SHP77 treated with DMSO at 0.1 percent for 48 hours (cell line): ENCODE results near the gene SEL1L.
"Not testable (repeated sequence)": the region's sequence is repeated elsewhere in the genome, so short reads cannot be mapped to it uniquely, and the experiment has no call there.

ENCODE experiments used
- DNase-seq: peaks from one replicate; lab custom pipeline; 2025; lab: John Stamatoyannopoulos, UW

Gene SEL1L

GRCh38 chr14:81533536-81534343 is at the start of gene SEL1L:
TSS of gene SEL1L (minus strand) at chr14:81533853. CDS start at chr14:81533744, 109 bp downstream.
- DNase-seq, result peak; percentile 99

DNA sequence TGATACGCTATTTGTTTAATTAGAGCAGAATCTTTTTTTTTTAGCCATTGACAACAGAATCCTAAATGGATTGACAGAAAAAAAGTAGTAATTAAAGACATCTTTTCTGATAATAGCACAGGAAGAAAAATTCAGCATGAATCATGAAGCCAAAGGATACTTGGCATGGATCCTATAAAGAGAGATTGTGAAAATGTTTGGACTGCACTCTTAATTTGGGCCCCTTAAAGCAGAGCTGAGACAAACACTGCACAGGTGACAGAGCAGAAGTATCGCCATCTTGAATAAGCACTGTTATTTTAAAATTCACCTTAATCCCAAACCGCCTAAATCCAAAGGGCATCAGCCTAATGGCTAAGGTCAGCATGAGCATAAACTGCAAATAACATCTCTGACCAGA is 48.8 kb upstream of the SEL1L start:
- no peak for DNase-seq

DNA sequence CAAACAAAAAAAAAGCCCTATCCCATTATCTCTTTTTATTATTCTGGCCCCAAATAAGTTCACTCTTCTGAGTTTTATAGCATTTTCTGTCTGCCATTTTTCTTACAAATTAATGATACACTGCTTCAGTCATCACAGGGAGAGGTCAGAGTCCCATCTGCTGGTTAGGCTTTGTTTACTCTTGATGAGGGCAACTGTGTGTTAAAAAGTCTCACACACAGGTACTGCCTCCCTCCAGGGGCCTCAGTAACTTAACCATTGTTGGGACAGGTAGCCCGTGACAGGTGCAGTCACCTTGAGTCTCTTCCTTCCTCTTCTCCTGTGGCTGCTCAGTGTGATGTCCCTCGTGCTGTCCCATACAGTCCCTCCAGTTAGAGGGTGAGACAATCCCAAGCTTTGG is 45.5 kb upstream of the SEL1L start:
- DNase-seq, result no peak

GRCh38 chr14:81571437-81571836 is 37.8 kb upstream of the SEL1L start:
- no peak for DNase-seq

DNA sequence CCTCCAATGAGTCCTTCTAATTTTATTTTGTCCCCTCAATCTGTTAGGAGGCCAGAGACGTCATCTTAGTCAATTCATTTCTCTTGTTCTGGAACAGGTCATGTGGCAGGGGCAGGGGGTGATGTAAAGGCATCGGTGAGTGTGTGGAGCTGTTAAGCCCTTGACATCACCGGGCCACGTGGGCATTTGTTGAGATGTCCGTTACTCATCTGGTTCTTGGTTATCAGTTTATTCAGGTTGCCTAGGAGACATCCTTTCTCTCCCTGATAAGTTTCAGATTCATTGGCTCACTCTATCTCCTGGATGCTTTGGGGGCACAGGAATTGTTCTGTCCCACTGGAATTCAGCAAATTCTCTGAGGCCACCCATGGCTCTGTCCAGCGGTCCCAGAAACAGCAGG is 33.6 kb upstream of the SEL1L start:
- no peak for DNase-seq

GRCh38 chr14:81565441-81566290 is 32.0 kb upstream of the SEL1L start:
- DNase-seq, result peak; percentile 34

- no peak for DNase-seq
Measured at GRCh38 chr14:81562818-81563217, 29.2 kb upstream of the SEL1L start.

DNA sequence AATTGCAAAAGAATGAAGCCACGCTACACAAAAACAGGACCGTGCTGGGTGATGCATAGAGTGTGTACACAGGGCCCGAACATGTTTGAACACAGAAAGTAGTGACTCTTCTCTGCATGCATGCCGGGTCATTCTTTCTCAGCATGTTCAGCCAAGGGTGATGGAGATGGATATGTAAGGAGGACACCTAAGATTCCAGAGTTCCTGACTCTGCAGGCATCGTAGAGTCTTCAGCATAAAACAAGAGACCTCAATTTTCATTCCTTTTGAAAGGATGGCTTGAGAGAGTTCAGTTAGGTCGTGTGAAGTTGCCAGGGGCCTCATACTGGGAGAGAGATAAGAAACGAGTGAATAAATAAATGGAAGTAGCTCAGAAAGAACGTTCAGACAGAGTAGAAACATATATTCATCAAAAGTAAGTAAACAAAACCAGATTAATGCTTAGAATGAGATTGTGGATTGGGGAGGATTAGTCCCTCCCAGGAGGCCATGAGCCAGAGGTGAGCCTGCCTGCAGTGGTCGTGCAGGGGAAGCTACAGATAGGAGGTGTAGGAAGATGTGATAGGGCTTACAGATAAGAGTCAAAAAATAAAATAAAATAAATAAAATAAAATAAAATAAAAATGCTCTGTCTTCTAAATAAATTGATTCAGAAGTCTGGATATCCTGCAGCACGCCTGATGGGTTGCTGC is 27.6 kb upstream of the SEL1L start:
- no peak for DNase-seq

- no peak for DNase-seq
Measured at GRCh38 chr14:81559385-81559784, 25.7 kb upstream of the SEL1L start.

GRCh38 chr14:81557146-81557545 is 23.5 kb upstream of the SEL1L start:
- DNase-seq, result no peak

- no peak for DNase-seq
Measured at GRCh38 chr14:81555684-81556083, 22.0 kb upstream of the SEL1L start.

- no peak for DNase-seq
Measured at GRCh38 chr14:81555051-81555450, 21.4 kb upstream of the SEL1L start.

- no peak for DNase-seq
Measured at GRCh38 chr14:81551471-81551870, 17.8 kb upstream of the SEL1L start.

DNA sequence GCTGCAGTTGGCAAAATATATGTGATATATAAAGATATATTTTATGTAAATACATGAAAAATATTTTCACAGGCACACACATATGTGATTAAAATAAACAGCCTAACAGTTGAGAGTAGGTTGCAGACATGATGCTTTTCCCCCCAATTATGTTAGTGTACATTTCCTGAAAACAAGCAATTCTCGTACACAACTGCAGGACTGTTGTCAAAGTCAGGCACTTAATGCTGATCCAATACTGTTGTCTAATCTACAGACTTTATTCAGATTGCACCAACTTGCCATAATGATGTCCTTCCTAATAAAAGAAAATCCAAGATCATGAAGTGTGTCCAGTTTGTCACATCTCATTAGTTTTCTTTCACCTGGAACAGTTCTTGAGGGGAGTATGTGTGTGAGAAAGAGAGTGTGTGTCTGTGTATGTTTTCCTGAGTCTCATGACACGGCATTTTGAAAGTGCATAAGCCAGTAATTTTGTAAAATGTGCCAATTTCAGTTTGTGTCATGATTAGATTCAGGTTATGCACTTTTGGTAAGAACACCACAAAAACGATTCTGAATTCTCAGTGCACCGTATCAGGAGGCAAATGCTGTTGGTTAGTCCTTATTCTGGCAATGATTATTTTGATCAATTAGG is 16.5 kb upstream of the SEL1L start:
- DNase-seq, result no peak

DNA sequence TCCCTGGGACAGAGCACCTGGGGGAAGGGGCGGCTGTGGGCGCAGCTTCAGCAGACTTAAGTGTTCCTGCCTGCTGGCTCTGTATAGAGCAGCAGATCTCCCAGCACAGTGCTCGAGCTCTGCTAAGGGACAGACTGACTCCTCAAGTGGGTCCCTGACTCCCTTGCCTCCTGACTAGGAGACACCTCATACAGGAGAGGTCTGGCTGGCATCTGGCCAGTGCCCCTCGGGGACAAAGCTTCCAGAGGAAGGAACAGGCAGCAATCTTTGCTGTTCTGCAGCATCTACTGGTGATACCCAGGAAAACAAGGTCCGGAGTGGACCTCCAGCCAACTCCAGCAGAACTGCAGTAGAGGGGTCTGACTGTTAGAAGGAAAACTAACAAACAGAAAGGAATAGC is 7.6 kb upstream of the SEL1L start:
- not testable (repeated sequence) for DNase-seq

GRCh38 chr14:81537193-81537592 is 3.5 kb upstream of the SEL1L start:
- no peak for DNase-seq

DNA sequence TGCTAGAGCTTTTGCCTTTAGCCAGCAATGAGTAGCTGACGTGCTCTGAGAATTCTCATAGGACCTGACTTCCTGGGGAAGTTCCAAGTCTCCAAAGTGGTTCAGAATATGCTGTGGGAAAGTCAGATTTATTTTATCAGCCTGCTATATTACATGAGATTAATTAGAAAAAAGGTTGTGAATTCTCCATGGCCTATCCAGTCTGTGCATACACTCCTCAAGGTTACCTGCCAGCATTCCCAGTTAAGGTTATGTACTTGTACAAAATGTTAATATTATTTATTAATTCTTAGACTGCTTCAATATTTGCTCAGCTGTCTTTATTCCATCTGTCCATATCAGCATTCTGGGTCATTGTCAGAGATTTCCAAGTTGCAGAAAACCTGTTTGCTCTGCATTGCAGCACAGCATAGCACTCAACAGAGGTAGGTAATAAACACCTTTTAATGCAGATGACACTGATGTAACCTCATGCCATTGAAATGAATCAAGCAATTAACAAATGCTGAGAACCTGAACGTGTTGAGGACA is 2.7 kb upstream of the SEL1L start:
- no peak for DNase-seq

GRCh38 chr14:81535396-81536164 is 1.9 kb upstream of the SEL1L start:
- no peak for DNase-seq

DNA sequence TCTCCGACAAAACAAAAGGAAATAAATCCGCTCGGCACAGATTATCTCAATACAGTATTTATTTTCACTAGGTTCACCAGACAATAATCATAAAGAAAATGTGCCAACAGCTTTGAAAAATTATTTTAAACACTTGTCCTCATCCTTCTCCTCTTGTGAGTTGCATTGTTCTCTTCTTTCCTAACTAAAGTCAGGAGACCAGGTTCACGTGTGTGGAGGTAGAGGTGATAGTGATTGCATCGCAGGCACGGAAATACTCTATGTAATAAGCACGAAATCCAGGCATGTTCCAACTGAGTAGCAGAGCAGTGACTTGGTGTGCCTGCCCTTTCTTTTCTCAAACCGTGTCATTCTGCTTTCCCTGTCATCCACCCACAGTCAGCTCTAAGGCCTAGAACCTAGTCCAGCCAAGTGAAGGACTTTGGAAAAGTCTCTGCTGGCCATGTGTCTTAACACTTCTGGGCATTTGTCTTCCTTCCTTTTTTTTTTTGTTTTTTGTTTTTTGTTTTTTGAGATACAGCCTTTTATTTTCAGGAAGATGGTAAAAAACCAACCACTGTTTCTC is 939 bp upstream of the SEL1L start:
- no peak for DNase-seq

- DNase-seq, result no peak
Measured at GRCh38 chr14:81533212-81533535, 479 bp downstream of the SEL1L start.

- no peak for DNase-seq
Measured at GRCh38 chr14:81529391-81529790, 4.3 kb downstream of the SEL1L start.
